ENCODE measurements around the gene LRRFIP1. TPM values are rescaled to one million over a fixed set of nuclear protein-coding genes. Genes with fewer than 3 reads are reported as not detected.

LRRFIP1 gene
- total and polyA plus RNA-seq, 2 of the 13 experiments (the other 11 are each of a cell fraction or from before 2014, with no cell fraction given): 15.9 to 40.5 TPM

DNA sequence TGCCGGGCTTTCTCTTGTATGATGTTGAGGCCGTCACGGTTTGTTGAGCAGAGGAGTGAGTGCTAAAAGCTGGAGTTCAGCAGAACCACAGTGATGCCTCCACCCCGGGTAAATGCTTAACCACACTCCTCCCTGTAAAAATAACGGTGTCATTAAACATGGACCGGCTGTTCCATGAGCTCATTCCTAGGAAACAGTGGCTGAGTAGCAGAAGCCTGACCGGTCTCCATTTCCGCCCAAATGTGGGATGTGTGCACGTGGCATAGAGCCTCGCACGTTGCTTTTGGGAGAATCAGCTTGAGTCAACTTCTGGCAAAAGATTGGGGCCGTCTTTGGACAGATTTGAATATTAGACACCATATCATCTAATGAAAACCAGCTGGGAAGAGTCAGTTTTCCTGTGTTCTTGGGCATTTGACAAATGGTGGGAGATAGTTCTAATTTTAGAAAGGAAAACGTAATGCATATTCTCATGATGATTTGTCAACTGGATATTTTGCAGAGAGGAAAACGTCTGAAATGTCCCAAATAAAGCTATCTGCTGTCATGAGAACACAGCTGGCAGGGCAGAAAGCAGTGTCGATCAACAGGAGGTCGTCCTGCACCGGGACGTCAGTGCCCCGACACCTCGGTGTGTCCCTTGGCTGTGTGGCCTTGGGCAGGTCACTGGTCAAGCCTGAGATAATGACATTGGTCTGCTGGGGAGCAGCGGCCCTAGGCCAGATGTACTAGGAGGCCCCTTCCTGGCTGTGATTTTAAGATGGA, 42.4 kb downstream of the LRRFIP1 start (continued):
- peak; percentile 80; the same call in 1 of the 2 replicates for TF ChIP-seq ZNF431 (CRISPR knock-in tag; IDR thresholded peaks at IDR 0.05; ENCODE audit: borderline replicate concordance, low read depth)
- TF ChIP-seq ZNF180 (CRISPR knock-in tag; IDR thresholded peaks at IDR 0.05; ENCODE audit: borderline replicate concordance, low read depth): no peak
- TF ChIP-seq, protein P1, sequence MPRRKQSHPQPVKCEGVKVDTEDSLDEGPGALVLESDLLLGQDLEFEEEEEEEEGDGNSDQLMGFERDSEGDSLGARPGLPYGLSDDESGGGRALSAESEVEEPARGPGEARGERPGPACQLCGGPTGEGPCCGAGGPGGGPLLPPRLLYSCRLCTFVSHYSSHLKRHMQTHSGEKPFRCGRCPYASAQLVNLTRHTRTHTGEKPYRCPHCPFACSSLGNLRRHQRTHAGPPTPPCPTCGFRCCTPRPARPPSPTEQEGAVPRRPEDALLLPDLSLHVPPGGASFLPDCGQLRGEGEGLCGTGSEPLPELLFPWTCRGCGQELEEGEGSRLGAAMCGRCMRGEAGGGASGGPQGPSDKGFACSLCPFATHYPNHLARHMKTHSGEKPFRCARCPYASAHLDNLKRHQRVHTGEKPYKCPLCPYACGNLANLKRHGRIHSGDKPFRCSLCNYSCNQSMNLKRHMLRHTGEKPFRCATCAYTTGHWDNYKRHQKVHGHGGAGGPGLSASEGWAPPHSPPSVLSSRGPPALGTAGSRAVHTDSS (CRISPR knock-in tag; conservative IDR thresholded peaks at IDR 0.05): no peak
- TF ChIP-seq NR2C2 (CRISPR knock-in tag; IDR thresholded peaks at IDR 0.05; ENCODE audit: borderline replicate concordance): no peak
- no peak for TF ChIP-seq ZC3H13 (CRISPR knock-in tag; IDR thresholded peaks at IDR 0.05)
- TF ChIP-seq, protein P2, sequence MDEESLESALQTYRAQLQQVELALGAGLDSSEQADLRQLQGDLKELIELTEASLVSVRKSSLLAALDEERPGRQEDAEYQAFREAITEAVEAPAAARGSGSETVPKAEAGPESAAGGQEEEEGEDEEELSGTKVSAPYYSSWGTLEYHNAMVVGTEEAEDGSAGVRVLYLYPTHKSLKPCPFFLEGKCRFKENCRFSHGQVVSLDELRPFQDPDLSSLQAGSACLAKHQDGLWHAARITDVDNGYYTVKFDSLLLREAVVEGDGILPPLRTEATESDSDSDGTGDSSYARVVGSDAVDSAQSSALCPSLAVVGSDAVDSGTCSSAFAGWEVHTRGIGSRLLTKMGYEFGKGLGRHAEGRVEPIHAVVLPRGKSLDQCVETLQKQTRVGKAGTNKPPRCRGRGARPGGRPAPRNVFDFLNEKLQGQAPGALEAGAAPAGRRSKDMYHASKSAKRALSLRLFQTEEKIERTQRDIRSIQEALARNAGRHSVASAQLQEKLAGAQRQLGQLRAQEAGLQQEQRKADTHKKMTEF (CRISPR knock-in tag; IDR thresholded peaks at IDR 0.05): peak; percentile 68
- peak; percentile 53 for TF ChIP-seq FOSL2 (CRISPR knock-in tag; IDR thresholded peaks at IDR 0.05)
- TF ChIP-seq ATF7-NPFF (CRISPR knock-in tag; IDR thresholded peaks at IDR 0.05; ENCODE audit: low read depth): 0 out of 2 replicates have a peak, but pooled peaks have one; percentile 45
- TF ChIP-seq JUND (CRISPR knock-in tag; IDR thresholded peaks at IDR 0.05): peak; percentile 40; the same call in 1 of the 2 replicates
- TF ChIP-seq ZNF589 (CRISPR knock-in tag; conservative IDR thresholded peaks at IDR 0.05): no peak
- TF ChIP-seq, protein P3, sequence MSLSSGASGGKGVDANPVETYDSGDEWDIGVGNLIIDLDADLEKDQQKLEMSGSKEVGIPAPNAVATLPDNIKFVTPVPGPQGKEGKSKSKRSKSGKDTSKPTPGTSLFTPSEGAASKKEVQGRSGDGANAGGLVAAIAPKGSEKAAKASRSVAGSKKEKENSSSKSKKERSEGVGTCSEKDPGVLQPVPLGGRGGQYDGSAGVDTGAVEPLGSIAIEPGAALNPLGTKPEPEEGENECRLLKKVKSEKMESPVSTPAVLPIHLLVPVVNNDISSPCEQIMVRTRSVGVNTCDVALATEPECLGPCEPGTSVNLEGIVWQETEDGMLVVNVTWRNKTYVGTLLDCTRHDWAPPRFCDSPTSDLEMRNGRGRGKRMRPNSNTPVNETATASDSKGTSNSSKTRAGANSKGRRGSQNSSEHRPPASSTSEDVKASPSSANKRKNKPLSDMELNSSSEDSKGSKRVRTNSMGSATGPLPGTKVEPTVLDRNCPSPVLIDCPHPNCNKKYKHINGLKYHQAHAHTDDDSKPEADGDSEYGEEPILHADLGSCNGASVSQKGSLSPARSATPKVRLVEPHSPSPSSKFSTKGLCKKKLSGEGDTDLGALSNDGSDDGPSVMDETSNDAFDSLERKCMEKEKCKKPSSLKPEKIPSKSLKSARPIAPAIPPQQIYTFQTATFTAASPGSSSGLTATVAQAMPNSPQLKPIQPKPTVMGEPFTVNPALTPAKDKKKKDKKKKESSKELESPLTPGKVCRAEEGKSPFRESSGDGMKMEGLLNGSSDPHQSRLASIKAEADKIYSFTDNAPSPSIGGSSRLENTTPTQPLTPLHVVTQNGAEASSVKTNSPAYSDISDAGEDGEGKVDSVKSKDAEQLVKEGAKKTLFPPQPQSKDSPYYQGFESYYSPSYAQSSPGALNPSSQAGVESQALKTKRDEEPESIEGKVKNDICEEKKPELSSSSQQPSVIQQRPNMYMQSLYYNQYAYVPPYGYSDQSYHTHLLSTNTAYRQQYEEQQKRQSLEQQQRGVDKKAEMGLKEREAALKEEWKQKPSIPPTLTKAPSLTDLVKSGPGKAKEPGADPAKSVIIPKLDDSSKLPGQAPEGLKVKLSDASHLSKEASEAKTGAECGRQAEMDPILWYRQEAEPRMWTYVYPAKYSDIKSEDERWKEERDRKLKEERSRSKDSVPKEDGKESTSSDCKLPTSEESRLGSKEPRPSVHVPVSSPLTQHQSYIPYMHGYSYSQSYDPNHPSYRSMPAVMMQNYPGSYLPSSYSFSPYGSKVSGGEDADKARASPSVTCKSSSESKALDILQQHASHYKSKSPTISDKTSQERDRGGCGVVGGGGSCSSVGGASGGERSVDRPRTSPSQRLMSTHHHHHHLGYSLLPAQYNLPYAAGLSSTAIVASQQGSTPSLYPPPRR (CRISPR knock-in tag; IDR thresholded peaks at IDR 0.05; ENCODE audit: borderline replicate concordance): peak; percentile 67; the same call in 1 of the 2 replicates
- TF ChIP-seq, protein P4, sequence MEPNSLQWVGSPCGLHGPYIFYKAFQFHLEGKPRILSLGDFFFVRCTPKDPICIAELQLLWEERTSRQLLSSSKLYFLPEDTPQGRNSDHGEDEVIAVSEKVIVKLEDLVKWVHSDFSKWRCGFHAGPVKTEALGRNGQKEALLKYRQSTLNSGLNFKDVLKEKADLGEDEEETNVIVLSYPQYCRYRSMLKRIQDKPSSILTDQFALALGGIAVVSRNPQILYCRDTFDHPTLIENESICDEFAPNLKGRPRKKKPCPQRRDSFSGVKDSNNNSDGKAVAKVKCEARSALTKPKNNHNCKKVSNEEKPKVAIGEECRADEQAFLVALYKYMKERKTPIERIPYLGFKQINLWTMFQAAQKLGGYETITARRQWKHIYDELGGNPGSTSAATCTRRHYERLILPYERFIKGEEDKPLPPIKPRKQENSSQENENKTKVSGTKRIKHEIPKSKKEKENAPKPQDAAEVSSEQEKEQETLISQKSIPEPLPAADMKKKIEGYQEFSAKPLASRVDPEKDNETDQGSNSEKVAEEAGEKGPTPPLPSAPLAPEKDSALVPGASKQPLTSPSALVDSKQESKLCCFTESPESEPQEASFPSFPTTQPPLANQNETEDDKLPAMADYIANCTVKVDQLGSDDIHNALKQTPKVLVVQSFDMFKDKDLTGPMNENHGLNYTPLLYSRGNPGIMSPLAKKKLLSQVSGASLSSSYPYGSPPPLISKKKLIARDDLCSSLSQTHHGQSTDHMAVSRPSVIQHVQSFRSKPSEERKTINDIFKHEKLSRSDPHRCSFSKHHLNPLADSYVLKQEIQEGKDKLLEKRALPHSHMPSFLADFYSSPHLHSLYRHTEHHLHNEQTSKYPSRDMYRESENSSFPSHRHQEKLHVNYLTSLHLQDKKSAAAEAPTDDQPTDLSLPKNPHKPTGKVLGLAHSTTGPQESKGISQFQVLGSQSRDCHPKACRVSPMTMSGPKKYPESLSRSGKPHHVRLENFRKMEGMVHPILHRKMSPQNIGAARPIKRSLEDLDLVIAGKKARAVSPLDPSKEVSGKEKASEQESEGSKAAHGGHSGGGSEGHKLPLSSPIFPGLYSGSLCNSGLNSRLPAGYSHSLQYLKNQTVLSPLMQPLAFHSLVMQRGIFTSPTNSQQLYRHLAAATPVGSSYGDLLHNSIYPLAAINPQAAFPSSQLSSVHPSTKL (CRISPR knock-in tag; IDR thresholded peaks at IDR 0.05): peak; percentile 66
- peak; percentile 50; the same call in 1 of the 2 replicates for TF ChIP-seq ZNF292 (CRISPR knock-in tag; IDR thresholded peaks at IDR 0.05; ENCODE audit: borderline replicate concordance, low read depth)
- peak; percentile 81 for TF ChIP-seq SALL1 (CRISPR knock-in tag; IDR thresholded peaks at IDR 0.05)
- peak; percentile 51; the same call in 1 of the 2 replicates for TF ChIP-seq THAP11 (CRISPR knock-in tag; IDR thresholded peaks at IDR 0.05)
- 0 out of 2 replicates have a peak, but pooled peaks have one; percentile 55 for TF ChIP-seq PPARG (CRISPR knock-in tag; conservative IDR thresholded peaks at IDR 0.05)

All from HepG2 (cell line).